ENCODE data around the gene FHIT. TPM values are rescaled to one million over a fixed set of nuclear protein-coding genes. Genes with fewer than 3 reads are reported as not detected.
A peak's percentile ranks its signal among the peaks of the same experiment; 100 is the strongest.

Gene FHIT
- total and polyA plus RNA-seq, 10 of the 15 experiments (the other 5 are each of a cell fraction or from before 2014, with no cell fraction given) = 4.2 to 14.9 (median 9.4) TPM

DNA sequence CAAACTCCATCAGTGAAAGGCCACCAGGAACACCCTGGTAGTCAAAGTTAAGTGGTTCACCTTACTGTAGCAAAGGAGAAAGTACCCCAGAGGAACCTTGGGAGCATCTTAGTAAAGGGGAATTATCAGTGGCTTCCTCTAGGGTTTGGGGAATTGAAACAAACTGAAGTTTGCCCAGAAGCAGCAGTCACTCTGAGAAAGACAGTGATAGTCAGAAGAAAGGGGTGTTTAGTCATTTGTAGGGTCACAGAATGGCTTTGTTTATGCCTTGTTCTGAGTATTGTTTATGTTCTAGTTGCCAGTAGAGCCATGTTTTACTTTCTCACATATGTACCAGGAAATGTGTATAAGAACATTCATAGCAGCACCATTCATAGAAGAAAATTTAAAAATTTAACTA lies 93.8 kb downstream of the FHIT start:
- RAD21 ChIA-PET (ENCODE audit: unreplicated experiment) = no interaction called here
- POLR2A ChIA-PET = no interaction called here
- H3K4me3 ChIP-seq = no peak overlapping the region
- ATAC-seq (peak; percentile 91), DNase-seq (ENCODE audit: low read depth, low spot score) (peak; percentile 21), FAIRE-seq (no peak)
- BruUV-seq (replicated peaks) = no TSS peak
- no peaks in the 10 kb centered on the region for H4K20me1 ChIP-seq (ENCODE audit: control insufficient read depth, insufficient read depth)
- H3K4me1 ChIP-seq (ENCODE audit: control insufficient read depth, insufficient read depth, low read length) = no peaks in the 10 kb centered on the region
- no peak overlapping the region for H3K4me2 ChIP-seq (ENCODE audit: control insufficient read depth, insufficient read depth)
- SMC1A ChIA-PET (ENCODE audit: uncharacterized antibody, unreplicated experiment) = interaction anchor here (1.0 to 1.2 kb wide), 3 partner anchors 24 to 77 kb away, joined by 3 read pairs; no protein-coding TSS in a partner anchor
- CTCF ChIA-PET = no interaction called here
- no peaks in the 10 kb centered on the region for H3K9me3 ChIP-seq (replicated peaks; ENCODE audit: control insufficient read depth, insufficient read depth, low read length)
- no peaks in the 10 kb centered on the region for H3K79me2 ChIP-seq (ENCODE audit: control insufficient read depth, insufficient read depth, low read length)
- no peak overlapping the region for H3K9ac ChIP-seq (ENCODE audit: control insufficient read depth, insufficient read depth, low read length)
- no peak overlapping the region for H3K27ac ChIP-seq (ENCODE audit: control insufficient read depth, insufficient read depth)
- intact Hi-C loops (cut with micrococcal nuclease; ENCODE audit: unreplicated experiment) = no loop called here
- no peaks in the 10 kb centered on the region for H3K36me3 ChIP-seq (ENCODE audit: control insufficient read depth in 2 of 2, insufficient read depth in 2 of 2, low read length in 1 of 2)
- in situ Hi-C loops (cut with MboI) = no loop called here
- no peak overlapping the region for H2AFZ ChIP-seq (ENCODE audit: control insufficient read depth, low read depth, low read length)
- no peaks in the 10 kb centered on the region for H3K27me3 ChIP-seq (replicated peaks in 1 of 2; ENCODE audit: control insufficient read depth in 2 of 2, insufficient read depth in 2 of 2, low read length in 1 of 2)
- TF ChIP-seq CREM (IDR thresholded peaks at IDR 0.05; ENCODE audit: low read depth) (no peak), EED (IDR thresholded peaks at IDR 0.05; ENCODE audit: low read depth) (peak; percentile 44; the same call in 1 of the 2 replicates), RUNX3 (IDR thresholded peaks at IDR 0.05; ENCODE audit: low read length) (peak; percentile 27; the same call in 1 of the 2 replicates), STAT1 (conservative IDR thresholded peaks at IDR 0.05) (no peak), ZZZ3 (IDR thresholded peaks at IDR 0.05; ENCODE audit: control insufficient read depth, insufficient read length, low read depth) (no peak), RBBP5 (conservative IDR thresholded peaks at IDR 0.05) (no peak), JUNB (IDR thresholded peaks at IDR 0.05) (peak; percentile 40; the same call in 1 of the 2 replicates), JUND (IDR thresholded peaks at IDR 0.05; ENCODE audit: low read depth, low read length) (no peak), SMARCA5 (IDR thresholded peaks at IDR 0.05) (no peak), IKZF2 (IDR thresholded peaks at IDR 0.05) (peak; percentile 54 to 69), IKZF1 (conservative IDR thresholded peaks at IDR 0.05) (0 out of 2 replicates have a peak, but pooled peaks have one; percentile 19), RAD51 (IDR thresholded peaks at IDR 0.05) (no peak), IRF4 (IDR thresholded peaks at IDR 0.05; ENCODE audit: low read depth, low read length) (peak; percentile 42; the same call in 1 of the 2 replicates), FOS (IDR thresholded peaks at IDR 0.05; ENCODE audit: borderline replicate concordance, extremely low read depth, insufficient read length) (no peak)
- TF ChIP-seq, protein P1, sequence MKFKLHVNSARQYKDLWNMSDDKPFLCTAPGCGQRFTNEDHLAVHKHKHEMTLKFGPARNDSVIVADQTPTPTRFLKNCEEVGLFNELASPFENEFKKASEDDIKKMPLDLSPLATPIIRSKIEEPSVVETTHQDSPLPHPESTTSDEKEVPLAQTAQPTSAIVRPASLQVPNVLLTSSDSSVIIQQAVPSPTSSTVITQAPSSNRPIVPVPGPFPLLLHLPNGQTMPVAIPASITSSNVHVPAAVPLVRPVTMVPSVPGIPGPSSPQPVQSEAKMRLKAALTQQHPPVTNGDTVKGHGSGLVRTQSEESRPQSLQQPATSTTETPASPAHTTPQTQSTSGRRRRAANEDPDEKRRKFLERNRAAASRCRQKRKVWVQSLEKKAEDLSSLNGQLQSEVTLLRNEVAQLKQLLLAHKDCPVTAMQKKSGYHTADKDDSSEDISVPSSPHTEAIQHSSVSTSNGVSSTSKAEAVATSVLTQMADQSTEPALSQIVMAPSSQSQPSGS (IDR thresholded peaks at IDR 0.05; ENCODE audit: low read length) = 0 out of 2 replicates have a peak, but pooled peaks have one; percentile 35
- TF ChIP-seq, protein P2, sequence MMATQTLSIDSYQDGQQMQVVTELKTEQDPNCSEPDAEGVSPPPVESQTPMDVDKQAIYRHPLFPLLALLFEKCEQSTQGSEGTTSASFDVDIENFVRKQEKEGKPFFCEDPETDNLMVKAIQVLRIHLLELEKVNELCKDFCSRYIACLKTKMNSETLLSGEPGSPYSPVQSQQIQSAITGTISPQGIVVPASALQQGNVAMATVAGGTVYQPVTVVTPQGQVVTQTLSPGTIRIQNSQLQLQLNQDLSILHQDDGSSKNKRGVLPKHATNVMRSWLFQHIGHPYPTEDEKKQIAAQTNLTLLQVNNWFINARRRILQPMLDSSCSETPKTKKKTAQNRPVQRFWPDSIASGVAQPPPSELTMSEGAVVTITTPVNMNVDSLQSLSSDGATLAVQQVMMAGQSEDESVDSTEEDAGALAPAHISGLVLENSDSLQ (IDR thresholded peaks at IDR 0.05) = peak; percentile 32; the same call in 1 of the 2 replicates
- TF ChIP-seq, protein P3, sequence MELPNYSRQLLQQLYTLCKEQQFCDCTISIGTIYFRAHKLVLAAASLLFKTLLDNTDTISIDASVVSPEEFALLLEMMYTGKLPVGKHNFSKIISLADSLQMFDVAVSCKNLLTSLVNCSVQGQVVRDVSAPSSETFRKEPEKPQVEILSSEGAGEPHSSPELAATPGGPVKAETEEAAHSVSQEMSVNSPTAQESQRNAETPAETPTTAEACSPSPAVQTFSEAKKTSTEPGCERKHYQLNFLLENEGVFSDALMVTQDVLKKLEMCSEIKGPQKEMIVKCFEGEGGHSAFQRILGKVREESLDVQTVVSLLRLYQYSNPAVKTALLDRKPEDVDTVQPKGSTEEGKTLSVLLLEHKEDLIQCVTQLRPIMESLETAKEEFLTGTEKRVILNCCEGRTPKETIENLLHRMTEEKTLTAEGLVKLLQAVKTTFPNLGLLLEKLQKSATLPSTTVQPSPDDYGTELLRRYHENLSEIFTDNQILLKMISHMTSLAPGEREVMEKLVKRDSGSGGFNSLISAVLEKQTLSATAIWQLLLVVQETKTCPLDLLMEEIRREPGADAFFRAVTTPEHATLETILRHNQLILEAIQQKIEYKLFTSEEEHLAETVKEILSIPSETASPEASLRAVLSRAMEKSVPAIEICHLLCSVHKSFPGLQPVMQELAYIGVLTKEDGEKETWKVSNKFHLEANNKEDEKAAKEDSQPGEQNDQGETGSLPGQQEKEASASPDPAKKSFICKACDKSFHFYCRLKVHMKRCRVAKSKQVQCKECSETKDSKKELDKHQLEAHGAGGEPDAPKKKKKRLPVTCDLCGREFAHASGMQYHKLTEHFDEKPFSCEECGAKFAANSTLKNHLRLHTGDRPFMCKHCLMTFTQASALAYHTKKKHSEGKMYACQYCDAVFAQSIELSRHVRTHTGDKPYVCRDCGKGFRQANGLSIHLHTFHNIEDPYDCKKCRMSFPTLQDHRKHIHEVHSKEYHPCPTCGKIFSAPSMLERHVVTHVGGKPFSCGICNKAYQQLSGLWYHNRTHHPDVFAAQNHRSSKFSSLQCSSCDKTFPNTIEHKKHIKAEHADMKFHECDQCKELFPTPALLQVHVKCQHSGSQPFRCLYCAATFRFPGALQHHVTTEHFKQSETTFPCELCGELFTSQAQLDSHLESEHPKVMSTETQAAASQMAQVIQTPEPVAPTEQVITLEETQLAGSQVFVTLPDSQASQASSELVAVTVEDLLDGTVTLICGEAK (IDR thresholded peaks at IDR 0.05; ENCODE audit: borderline replicate concordance) = no peak
- TF ChIP-seq, protein P4, sequence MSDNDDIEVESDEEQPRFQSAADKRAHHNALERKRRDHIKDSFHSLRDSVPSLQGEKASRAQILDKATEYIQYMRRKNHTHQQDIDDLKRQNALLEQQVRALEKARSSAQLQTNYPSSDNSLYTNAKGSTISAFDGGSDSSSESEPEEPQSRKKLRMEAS (IDR thresholded peaks at IDR 0.05; ENCODE audit: low read depth, low read length) = no peak
- TF ChIP-seq, protein P5, sequence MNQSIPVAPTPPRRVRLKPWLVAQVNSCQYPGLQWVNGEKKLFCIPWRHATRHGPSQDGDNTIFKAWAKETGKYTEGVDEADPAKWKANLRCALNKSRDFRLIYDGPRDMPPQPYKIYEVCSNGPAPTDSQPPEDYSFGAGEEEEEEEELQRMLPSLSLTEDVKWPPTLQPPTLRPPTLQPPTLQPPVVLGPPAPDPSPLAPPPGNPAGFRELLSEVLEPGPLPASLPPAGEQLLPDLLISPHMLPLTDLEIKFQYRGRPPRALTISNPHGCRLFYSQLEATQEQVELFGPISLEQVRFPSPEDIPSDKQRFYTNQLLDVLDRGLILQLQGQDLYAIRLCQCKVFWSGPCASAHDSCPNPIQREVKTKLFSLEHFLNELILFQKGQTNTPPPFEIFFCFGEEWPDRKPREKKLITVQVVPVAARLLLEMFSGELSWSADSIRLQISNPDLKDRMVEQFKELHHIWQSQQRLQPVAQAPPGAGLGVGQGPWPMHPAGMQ (IDR thresholded peaks at IDR 0.05; ENCODE audit: borderline replicate concordance) = no peak
